Umbilical cord (tissue), 1 donor: ENCODE measurements around the gene RAB5B. TPM values are rescaled to one million over a fixed set of nuclear protein-coding genes. Genes with fewer than 3 reads are reported as not detected.

Source experiments
- total RNA-seq: library from RNA; depleted of rRNA; stranded (reverse); fragments of >200 nt; gene quantifications from one replicate; pipeline ENCODE4 v1.2.3, GENCODE V29; 2014; ENCODE audit warnings: low replicate concordance; ENCODE audit not compliant: insufficient read depth

RAB5B gene
- total RNA-seq, 1 donor from 2014 or later = 37.6 TPM

Other genes starting within 250 kb of the RAB5B start
- gene CD63, start 245.1 kb upstream of the RAB5B start, total RNA-seq = 1,689 TPM
- 3.1 TPM for gene GDF11, start 231.0 kb upstream of the RAB5B start, total RNA-seq
- 83.1 TPM for gene SARNP, start 156.4 kb upstream of the RAB5B start, total RNA-seq
- gene ORMDL2, start 156.0 kb upstream of the RAB5B start, total RNA-seq = 26.2 TPM
- gene DNAJC14, start 144.5 kb upstream of the RAB5B start, total RNA-seq = 40.9 TPM
- 16.1 TPM for gene MMP19, start 131.1 kb upstream of the RAB5B start, total RNA-seq
- 12.5 TPM for gene PYM1, start 46.2 kb upstream of the RAB5B start, total RNA-seq
- gene DGKA, start 42.9 kb upstream of the RAB5B start, total RNA-seq = 37.8 TPM
- 13.7 TPM for gene PMEL, start 8.0 kb upstream of the RAB5B start, total RNA-seq
- gene CDK2, start 7.2 kb upstream of the RAB5B start, total RNA-seq = 16.6 TPM
- 43.8 TPM for gene SUOX, start 23.2 kb downstream of the RAB5B start, total RNA-seq
- 4.3 TPM for gene IKZF4, start 47.0 kb downstream of the RAB5B start, total RNA-seq
- gene RPS26, start 67.8 kb downstream of the RAB5B start, total RNA-seq = 76.8 TPM
- gene ERBB3, start 106.1 kb downstream of the RAB5B start, total RNA-seq = 3.1 TPM
- gene PA2G4, start 130.5 kb downstream of the RAB5B start, total RNA-seq = 69.8 TPM
- 3,505 TPM for gene RPL41, start 142.6 kb downstream of the RAB5B start, total RNA-seq
- 4.8 TPM for gene ZC3H10, start 144.2 kb downstream of the RAB5B start, total RNA-seq
- gene ESYT1, start 154.2 kb downstream of the RAB5B start, total RNA-seq = 66.4 TPM
- 38.8 TPM for gene MYL6B, start 178.5 kb downstream of the RAB5B start, total RNA-seq
- gene MYL6, start 184.3 kb downstream of the RAB5B start, total RNA-seq = 2,679 TPM
- gene SMARCC2, start 215.4 kb downstream of the RAB5B start, total RNA-seq = 37.6 TPM
- 68.9 TPM for gene RNF41, start 247.8 kb downstream of the RAB5B start, total RNA-seq